Activated CD8-positive, alpha-beta memory T cell treated with anti-CD3 and anti-CD28 coated beads, Interleukin-2, amount 50 U/mL, for 4 hours (primary cell): ENCODE results near the gene PRSS53.

ENCODE experiments used
- DNase-seq: peaks from one replicate; pipeline ENCODE4 v3.0.0-alpha.2; 2020

PRSS53 gene

DNA sequence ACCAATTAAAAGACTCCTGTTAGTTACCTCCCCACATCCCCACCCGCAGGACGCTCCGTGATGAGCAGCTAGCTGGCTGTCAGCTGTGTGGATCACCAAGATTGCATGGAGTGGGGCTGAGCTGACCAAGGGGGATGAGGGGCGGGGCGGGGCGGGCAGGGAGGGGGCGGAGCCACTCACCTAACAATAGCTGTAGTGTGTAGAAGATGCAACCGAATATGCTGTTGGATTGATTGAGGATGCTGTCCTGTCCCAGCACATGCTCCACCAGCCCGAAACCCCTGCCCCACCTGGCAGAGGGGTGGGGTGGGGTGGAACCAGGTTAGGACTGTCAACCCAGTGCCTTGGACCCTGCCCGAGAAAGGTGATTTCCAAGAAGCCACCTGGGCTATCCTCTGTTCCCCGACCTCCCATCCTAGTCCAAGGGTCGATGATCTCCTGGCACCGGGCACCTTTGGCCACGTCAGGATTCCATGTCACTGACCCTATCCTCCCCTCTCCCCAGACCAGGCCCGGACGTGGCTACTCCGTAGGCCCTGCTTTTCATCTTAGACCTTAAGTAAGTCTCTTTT, 4.5 kb upstream of the PRSS53 start:
- DNase-seq = no peak

DNA sequence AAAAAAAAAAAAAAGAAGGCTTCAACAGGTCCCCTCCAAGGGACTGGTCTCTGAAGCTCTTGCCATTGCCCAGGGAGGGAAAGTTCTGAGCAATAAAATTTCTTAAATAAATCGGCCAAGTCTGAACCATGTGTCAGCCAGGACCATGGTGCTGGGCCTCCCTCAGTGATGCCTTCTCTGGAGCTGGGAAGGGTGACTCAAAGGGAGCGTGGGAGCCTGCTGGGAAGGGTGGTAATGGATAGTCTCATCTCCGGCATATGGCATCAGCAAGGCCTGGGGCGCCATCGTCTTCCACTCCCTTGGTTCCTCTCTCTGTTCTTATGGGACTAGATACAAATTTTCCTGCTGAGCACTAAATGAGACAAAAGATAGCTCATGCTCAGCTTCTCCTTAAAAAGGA, 3.6 kb upstream of the PRSS53 start:
- no peak for DNase-seq

DNA sequence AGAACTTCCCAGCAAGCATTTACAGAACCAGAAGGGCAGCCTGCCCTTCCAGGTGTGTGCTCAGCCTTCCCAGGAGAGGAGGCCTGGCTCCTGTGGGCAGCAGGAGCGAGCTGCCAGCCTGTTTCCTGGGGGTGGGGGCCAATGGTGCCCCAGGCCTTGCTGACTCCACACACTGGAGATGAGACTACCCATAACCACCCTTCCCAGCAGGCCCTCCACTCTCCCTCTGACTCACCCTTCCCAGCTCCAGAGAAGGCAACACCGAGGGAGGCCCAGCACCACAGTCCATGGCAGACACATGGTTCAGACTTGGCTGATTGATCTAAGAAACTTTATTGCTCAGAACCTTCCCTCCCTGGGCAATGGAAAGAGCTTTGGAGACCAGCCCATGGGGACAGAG, 1.8 kb upstream of the PRSS53 start:
- no peak for DNase-seq

DNA sequence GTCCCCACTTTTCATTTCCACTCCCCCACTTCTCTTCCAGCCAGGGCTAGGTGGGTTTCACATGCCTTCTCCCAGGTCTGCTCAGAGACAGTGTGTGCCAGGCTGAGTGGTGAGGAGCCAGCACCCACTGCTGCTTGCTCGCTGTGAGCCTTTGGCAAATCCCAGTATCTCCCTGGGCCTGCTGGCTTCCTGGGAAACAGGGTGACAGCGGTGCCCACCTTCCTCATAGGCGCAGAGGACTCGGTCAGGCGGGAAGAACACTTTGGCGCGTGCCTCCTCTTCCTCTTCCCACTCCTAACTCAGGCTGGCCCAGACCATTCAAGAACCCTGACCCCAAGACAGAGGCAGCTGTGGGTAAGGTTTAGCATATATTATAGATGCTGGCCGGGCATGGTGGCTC, 456 bp upstream of the PRSS53 start:
- DNase-seq = no peak

DNA sequence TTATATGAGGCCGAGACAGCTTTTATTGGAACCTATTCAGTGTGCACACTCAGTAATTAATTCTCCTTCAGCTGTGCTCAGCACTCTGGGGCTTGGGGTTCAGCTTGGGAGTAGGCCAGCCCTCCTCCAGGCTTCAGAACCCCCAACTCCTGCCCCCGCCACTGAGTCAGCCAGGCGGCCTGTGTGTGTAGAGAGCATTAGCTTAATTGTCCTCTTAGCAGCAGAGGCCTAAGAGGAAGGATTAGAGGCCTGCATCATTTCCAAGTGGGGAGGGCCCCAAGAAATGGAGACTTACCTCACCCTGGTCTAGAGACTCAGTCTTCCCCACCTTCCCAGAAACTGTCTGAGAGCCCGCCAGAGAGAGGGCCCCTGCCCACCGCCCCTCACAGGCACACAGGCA, 772 bp downstream of the PRSS53 start:
- DNase-seq = no peak

DNA sequence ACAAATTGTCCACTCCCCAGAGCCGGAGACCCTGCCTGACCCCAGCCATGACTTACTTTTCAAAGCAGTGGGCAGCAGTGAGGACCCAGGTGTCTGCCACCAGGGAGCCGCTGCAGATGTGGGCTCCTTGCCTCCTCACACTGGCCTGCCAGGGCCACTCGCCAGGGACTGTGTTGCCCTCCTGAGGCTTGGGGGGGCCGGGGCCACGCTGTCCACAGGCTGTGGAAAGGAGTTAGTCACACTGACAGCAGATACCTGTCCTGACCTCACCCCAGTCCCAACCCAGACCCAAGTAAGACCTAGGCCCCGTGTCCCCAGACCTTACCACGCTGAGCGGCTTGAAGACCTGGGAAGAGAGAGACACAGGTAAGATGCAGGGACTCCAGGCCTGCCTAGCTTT, 1.3 kb downstream of the PRSS53 start:
- DNase-seq = no peak

DNA sequence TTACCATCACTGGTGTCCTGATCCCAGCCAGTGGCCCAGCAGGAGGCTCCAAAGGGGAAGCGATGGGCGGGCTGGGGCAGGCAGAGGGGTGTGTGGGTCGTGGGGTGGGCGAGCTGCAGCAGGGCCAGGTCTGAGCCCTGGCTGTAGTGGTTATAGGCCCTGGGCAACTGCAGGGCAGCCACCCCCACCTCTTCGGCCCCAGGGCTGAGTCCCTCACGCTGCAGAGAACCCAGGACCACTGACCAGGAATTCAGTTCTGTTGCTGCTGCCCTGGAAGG, 2.2 kb downstream of the PRSS53 start:
- DNase-seq = no peak

DNA sequence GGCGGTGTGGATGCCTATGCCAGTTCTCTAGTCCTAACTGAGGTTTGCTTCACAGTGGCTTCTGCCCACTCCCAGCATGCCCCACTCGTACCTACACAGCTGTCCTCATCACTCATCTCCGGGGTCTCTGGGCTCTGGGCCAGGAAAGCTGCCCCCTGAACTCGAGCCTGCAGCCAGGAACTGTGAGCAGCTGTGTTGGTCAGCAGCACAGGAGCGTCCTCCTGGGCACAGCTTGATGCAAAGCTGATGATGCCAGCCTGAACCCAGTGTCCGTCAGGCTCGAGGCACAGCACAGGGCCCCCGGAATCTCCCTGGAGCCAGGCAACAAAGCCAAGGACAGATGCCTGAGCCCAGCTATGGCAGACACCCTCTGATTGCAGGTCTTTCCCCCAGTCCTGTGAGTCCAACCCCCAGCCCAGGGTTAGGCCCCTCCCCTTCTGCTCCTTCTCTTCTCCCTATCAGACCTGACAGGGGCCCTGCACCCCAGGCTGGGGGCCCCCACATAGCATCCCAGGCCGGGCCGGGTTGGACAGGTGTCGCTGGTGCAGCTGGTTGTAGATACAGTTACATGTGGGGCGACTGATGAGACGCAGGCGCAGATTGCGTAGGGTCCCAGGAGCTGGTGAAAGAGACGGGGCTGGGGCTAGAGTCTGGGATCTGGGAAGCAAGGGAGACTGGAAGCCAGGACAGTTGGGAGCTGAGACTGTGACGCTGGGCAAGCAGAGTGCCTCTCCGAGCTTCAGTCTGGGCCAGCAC, 2.7 kb downstream of the PRSS53 start:
- DNase-seq = no peak

DNA sequence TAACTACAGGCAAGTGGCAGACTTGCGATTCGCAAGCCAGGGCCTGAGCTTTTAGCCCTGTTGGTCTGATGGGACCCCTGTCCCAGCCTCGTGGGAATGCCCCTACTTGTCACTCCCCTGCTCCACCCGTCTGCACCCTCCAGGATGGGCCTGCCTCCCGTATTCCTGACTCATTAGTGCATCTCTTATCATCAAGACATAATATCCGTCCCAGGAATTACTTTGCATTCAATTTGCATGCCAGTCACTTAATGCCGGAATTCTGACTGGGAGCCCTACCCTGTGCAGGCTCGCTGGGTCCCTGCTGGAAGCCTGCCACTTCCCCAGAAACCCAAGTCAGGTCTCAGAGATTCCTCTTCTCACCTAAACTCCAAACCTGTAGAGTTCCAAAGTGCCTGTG, 3.3 kb downstream of the PRSS53 start:
- no peak for DNase-seq

DNA sequence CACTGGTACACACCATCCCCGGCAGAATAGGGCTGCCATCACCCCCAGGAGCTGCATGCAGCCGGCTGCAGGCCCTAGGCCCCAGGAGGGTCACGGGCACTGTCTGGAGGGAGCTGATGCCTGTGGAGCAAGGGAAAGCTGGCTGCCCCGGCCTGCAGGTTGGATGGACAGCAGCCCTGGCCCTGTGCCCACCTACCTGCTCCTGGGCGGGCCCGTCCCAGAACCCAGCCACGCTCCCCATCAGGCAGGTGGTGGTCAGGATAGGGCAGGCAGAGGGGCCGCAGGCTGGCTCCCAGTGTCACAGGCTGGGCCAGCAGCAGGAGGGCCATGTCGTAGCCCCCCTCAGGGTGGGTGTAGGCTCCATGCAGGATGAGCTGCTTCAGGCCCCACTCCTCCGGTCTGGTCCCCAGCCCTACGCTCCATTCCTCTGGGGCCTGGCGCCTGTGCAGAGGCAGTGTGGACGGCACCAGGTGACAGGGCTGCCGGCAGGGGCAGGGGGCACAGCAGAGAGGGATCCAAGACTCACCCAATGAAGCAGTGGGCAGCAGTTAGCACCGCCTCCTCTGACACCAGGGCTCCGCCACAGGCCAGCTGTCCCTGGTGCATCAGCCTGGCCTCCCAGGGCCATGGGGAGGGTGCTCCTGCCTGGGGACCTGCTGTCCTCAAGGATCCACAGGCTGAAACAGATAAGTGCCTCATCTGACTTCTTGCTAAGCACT, 4.0 kb downstream of the PRSS53 start:
- DNase-seq = no peak

DNA sequence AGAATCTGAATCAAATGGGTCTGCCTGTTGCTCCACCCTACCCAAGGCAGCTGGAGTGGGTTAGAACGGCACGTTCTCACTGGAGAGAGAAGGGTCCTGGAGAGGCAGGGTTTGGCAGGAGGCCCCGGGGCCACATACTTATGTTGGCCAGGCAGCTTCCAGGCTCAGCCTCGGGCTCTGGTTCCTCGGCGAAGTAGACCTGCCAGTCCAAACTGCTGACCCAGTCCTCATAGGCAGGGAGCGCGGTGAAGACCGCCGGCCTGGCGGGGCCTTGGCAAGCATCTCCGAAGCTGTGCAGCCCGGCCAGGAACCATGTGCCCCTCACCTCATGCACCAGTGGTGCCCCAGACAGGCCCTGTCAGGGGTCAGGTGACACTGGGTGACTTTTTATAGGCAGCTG, 4.8 kb downstream of the PRSS53 start:
- DNase-seq = no peak

DNA sequence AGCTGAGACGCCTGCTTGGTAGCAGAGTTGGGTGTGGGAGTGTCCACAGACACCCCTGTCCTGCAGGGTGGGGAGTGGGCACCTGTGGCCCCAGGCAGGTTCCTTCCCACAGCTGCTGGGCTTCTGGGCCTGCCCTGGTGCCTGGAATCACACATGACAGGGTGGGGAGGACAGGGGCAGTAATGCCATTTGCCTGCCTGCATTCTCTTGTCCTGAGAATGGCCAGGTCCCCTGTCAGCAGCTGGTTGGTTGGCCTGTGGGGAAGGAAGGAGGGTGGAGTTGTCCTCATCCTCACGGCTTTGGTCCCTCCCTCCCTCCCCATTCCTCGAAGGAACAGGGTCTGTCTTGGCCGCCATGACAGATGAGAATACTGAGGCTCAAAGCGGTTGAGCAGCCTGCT, 5.2 kb downstream of the PRSS53 start:
- DNase-seq = no peak

DNA sequence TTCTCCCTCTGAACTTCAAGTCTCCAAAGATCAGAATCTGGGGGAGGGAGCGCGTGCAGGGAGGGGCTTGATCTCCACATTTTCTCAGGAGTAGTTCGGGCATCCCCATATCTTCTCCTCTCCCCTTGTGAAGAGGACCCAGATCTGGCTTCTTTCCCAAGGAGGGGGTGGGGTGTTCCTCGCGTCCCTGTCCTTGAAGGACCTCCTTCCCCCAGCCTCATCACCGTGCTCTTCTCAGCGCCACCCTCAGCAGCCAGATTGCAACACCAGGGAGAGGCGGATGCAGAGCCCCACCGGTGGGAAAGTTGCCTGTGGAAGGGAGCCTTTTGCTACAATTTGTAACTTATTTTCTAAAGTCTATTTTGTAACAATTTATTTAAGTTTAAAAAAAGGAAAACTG, 5.7 kb downstream of the PRSS53 start:
- no peak for DNase-seq

DNA sequence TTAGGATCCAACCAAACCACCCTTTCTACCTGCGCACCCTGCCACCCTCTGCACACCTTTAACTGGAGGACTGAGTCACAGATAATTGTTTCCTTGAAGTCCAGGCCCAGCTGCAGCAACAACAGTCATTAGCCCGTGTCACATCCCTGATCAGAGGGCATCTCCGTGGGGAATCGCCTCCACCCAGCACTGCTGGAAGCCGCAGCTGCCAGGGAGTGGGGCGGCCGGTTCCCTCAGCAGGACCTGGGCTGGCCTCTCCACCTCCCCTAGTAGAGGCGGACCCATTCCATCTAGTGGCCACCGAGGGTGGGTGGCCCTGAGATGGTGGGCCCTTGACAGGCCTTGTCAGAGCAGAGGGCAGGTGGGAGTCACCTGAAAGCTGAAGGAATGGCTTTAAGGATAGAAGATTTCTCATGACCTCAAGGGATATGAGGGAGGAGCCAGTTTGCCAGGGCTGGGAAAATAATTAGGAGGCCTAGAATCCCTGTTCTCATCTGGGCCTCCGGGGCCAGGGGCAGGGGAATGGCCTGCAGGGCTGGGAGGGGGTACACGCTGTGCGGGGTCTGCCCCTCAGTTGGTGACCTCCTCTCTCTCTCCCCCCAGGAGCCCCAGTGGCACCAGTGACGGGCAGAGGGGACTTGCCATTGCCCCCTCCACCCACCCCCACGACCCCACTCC, 6.2 kb downstream of the PRSS53 start:
- DNase-seq = no peak

DNA sequence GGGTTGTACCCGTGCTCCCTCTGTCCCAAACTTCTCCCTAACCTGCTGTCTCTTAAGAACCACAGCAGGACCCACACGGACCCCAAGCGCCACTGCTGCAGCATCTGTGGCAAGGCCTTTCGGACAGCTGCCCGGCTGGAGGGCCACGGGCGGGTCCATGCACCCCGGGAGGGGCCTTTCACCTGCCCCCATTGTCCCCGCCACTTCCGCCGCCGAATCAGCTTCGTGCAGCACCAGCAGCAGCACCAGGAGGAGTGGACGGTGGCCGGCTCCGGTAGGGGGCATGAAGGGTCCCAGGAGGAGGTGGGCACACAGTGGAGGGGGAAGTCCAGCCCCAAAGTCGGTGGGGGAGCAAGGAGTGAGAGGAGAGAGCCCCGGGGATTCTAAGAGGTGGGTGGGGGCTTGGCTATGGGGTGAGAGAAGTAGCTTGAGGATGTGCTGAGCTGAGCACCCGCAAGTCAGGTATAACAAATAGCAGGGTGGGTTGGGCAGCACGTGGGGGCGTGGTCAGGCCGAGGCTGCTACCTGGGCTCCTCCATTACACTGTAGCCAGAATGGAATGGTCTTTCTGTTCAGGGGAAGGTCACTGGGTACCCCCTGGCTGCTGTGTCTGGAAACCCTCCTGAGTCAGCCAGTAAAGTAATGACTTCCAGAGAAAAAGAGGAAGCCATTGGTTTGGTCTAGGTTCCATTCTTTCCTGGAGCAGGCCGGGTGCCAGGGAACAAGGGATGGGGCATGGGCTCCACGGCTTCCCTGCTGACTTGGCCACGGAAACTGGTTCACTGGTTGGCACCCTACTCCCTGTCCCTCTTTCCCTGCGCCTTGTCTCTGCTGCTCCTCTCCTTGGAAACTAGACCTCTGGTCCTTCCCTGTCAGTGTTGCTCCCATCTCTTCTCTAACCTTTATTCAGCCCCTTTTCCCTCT, 7.1 kb downstream of the PRSS53 start:
- DNase-seq = no peak

DNA sequence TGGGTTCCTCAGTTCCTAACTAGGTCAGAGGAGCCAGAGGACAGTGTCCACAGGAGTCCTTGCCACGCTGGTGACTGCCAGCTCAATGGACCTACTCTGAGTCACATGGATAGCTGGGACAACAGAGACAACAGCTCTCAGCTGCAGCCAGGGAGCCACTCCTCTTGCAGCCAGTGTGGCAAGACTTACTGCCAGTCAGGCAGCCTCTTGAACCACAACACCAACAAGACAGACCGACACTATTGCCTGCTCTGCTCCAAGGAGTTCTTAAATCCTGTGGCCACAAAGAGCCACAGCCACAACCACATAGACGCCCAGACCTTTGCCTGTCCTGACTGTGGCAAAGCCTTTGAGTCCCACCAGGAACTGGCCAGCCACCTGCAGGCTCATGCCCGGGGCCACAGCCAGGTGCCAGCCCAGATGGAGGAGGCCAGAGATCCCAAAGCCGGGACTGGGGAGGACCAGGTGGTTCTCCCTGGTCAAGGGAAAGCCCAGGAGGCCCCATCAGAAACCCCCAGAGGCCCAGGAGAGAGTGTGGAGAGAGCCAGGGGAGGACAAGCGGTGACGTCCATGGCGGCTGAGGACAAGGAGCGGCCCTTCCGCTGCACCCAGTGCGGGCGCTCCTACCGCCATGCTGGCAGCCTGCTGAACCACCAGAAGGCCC, 7.9 kb downstream of the PRSS53 start:
- no peak for DNase-seq

DNA sequence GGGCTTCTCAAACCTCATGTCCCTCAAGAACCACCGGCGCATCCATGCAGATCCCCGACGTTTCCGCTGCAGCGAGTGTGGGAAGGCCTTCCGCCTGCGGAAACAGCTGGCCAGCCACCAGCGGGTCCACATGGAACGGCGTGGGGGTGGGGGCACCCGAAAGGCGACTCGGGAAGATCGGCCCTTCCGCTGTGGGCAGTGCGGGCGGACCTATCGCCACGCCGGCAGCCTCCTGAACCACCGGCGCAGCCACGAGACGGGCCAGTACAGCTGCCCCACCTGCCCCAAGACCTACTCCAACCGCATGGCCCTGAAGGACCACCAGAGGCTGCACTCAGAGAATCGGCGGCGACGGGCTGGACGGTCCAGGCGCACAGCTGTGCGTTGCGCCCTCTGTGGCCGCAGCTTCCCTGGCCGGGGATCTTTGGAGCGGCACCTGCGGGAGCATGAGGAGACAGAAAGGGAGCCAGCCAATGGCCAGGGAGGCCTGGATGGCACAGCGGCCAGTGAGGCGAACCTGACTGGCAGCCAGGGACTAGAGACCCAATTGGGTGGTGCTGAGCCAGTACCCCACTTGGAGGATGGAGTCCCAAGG, 8.6 kb downstream of the PRSS53 start:
- no peak for DNase-seq

DNA sequence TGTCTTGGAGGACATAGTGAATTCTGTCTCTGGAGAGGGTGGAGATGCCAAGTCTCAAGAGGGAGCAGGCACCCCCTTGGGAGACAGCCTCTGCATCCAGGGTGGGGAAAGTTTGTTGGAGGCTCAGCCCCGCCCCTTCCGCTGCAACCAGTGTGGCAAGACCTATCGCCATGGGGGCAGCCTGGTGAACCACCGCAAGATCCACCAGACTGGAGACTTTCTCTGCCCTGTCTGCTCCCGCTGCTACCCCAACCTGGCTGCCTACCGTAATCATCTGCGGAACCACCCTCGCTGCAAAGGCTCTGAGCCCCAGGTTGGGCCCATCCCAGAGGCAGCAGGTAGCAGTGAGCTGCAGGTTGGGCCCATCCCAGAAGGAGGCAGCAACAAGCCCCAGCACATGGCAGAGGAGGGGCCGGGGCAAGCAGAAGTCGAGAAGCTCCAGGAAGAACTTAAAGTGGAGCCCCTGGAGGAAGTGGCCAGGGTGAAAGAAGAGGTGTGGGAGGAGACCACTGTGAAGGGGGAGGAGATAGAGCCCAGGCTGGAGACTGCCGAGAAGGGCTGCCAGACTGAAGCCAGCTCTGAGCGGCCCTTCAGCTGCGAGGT, 9.3 kb downstream of the PRSS53 start:
- DNase-seq = no peak

DNA sequence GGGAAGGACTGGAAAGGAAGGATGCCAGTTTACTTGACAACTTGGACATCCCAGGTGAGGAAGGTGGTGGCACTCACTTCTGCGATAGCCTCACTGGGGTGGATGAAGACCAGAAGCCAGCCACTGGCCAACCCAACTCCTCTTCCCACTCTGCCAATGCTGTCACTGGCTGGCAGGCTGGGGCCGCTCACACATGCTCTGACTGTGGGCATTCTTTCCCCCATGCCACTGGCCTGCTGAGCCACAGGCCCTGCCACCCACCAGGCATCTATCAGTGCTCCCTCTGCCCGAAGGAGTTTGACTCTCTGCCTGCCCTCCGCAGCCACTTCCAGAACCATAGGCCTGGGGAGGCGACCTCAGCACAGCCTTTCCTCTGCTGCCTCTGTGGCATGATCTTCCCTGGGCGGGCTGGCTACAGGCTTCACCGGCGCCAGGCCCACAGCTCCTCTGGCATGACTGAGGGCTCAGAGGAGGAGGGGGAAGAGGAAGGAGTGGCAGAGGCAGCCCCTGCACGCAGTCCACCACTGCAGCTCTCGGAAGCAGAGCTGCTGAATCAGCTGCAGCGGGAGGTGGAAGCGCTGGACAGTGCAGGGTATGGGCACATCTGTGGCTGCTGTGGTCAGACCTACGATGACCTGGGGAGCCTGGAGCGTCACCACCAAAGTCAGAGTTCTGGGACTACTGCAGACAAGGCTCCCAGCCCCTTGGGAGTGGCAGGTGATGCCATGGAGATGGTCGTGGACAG, 10.0 kb downstream of the PRSS53 start:
- DNase-seq = no peak

DNA sequence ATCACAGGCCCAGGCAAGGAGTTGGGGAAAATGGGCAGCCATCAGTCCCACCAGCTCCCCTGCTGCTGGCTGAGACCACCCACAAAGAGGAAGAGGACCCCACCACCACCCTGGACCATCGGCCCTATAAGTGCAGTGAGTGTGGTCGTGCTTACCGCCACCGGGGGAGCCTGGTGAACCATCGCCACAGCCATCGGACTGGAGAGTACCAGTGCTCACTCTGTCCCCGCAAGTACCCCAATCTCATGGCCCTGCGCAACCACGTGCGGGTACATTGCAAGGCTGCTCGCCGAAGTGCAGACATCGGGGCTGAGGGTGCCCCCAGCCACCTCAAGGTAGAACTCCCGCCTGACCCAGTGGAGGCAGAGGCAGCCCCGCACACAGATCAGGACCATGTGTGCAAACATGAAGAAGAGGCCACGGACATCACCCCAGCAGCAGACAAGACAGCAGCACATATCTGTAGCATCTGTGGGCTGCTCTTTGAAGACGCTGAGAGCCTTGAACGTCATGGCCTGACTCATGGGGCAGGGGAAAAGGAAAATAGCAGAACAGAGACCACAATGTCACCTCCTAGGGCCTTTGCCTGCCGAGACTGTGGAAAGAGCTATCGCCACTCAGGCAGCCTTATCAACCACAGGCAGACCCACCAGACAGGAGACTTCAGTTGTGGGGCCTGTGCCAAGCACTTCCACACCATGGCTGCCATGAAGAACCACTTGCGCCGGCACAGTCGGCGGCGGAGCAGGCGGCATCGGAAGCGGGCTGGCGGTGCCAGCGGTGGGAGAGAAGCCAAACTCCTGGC, 10.9 kb downstream of the PRSS53 start:
- no peak for DNase-seq
